HepG2 (cell line): ENCODE results near the gene SRSF8. TPM values are rescaled to one million over a fixed set of nuclear protein-coding genes. Genes with fewer than 3 reads are reported as not detected.

ENCODE experiments used
- ARID2 ChIP-seq: sonication (generic); formaldehyde crosslinking; IDR thresholded peaks from 2 replicates; pipeline ENCODE4 v1.8.1; 2022; ENCODE audit warnings: mild to moderate bottlenecking, missing genetic modification reagents, borderline replicate concordance
- CC2D1A ChIP-seq: sonication (generic); formaldehyde crosslinking; IDR thresholded peaks from 2 replicates; pipeline ENCODE4 v1.8.1; 2023; ENCODE audit warnings: mild to moderate bottlenecking, missing genetic modification reagents
- ETV6 ChIP-seq: sonication (generic); formaldehyde crosslinking; conservative IDR thresholded peaks from 2 replicates; pipeline ENCODE4 v1.4.0; 2020; ENCODE audit warnings: missing genetic modification reagents
- FOXA1 ChIP-seq, 2 experiments: fragments of 450-650 bp in 1 of 2; sonication (generic) in 1 of 2; formaldehyde crosslinking in 1 of 2; IDR thresholded peaks; 2 replicates each; pipeline versions ENCODE4 v1.4.0 to v1.6.1; 2016 to 2020; ENCODE audit warnings: missing genetic modification reagents in 1 of 2
- MBD4 ChIP-seq: IDR thresholded peaks from 2 replicates; pipeline ENCODE4 v1.6.1; 2012; ENCODE audit warnings: low read length, inconsistent platforms, borderline replicate concordance
- SAP130 ChIP-seq: IDR thresholded peaks from 2 replicates; pipeline ENCODE4 v1.6.1; 2016; ENCODE audit warnings: low read depth
- SNAPC4 ChIP-seq: sonication (generic); formaldehyde crosslinking; IDR thresholded peaks from 2 replicates; pipeline ENCODE4 v1.4.0; 2020; ENCODE audit warnings: mild to moderate bottlenecking, missing genetic modification reagents
- ZFYVE20 ChIP-seq: sonication (generic); formaldehyde crosslinking; IDR thresholded peaks from 2 replicates; pipeline ENCODE4 v1.8.0; 2023; ENCODE audit warnings: low read depth, mild to moderate bottlenecking, moderate library complexity, missing genetic modification reagents, borderline replicate concordance
- polyA plus RNA-seq, 8 experiments: library from polyadenylated mRNA; depleted of rRNA in 3 of 8; stranded (reverse) in 7 of 8; unstranded in 1 of 8; fragments of >200 nt; fragmentation: Illumina TruSeq in 4 of 8; extraction: Trizol in 4 of 8; gene quantifications; 2 replicates each; pipeline versions ENCODE4 v1.2.1 to v1.2.3, GENCODE V29; 2011 to 2016; ENCODE audit warnings: low read depth in 4 of 8, missing spikeins in 1 of 8, mixed read lengths in 1 of 8; ENCODE audit not compliant: insufficient read depth in 1 of 8
- total RNA-seq, 5 experiments: library from RNA; depleted of rRNA; stranded (reverse); fragments of >200 nt; fragmentation: Illumina TruSeq; extraction: Trizol; gene quantifications; 2 replicates each; pipeline ENCODE4 v1.2.3, GENCODE V29; 2016; ENCODE audit warnings: low read depth in 1 of 5
- TF ChIP-seq, protein P1 (sequence below): sonication (generic); formaldehyde crosslinking; IDR thresholded peaks from 2 replicates; pipeline ENCODE4 v1.4.0; 2020; ENCODE audit warnings: missing genetic modification reagents
- TF ChIP-seq, protein P2 (sequence below): sonication (generic); formaldehyde crosslinking; IDR thresholded peaks from 2 replicates; pipeline ENCODE4 v1.4.0; 2020; ENCODE audit warnings: missing genetic modification reagents, mild to moderate bottlenecking, borderline replicate concordance
- TF ChIP-seq, protein P3 (sequence below): sonication (generic); formaldehyde crosslinking; conservative IDR thresholded peaks from 2 replicates; pipeline ENCODE4 v1.4.0; 2020; ENCODE audit warnings: missing genetic modification reagents

SRSF8 gene
- total and polyA plus RNA-seq, 2 of the 13 experiments (the other 11 are each of a cell fraction or from before 2014, with no cell fraction given) = 21.8 to 25.8 TPM

DNA sequence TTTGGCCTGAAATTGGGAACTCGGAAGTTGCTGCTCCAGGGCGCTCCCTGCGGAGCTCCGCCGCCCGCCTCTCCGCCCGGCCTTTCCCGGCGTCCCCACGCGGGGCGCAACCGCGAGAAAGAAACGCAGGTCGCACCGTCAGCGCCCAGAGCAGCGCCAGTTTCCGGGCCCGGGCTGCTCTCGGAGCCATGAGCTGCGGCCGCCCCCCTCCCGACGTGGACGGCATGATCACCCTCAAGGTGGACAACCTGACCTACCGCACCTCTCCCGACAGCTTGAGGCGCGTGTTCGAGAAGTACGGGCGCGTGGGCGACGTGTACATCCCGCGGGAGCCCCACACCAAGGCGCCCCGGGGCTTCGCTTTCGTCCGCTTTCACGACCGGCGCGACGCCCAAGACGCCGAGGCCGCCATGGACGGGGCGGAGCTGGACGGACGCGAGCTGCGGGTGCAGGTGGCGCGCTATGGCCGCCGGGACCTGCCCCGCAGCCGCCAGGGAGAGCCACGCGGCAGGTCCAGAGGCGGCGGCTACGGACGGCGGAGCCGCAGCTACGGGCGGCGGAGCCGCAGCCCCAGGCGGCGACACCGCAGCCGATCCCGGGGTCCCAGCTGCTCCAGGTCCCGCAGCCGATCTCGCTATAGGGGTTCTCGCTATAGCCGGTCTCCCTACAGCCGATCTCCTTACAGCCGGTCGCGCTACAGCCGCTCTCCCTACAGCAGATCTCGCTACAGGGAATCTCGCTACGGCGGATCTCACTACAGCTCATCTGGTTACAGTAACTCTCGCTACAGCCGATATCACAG is 521 bp downstream of the SRSF8 start (continued):
- TF ChIP-seq, protein P1, sequence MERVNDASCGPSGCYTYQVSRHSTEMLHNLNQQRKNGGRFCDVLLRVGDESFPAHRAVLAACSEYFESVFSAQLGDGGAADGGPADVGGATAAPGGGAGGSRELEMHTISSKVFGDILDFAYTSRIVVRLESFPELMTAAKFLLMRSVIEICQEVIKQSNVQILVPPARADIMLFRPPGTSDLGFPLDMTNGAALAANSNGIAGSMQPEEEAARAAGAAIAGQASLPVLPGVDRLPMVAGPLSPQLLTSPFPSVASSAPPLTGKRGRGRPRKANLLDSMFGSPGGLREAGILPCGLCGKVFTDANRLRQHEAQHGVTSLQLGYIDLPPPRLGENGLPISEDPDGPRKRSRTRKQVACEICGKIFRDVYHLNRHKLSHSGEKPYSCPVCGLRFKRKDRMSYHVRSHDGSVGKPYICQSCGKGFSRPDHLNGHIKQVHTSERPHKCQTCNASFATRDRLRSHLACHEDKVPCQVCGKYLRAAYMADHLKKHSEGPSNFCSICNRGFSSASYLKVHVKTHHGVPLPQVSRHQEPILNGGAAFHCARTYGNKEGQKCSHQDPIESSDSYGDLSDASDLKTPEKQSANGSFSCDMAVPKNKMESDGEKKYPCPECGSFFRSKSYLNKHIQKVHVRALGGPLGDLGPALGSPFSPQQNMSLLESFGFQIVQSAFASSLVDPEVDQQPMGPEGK = peak; percentile 48
- no peak for TF ChIP-seq FOXA1 (IDR thresholded peaks at IDR 0.05)
- TF ChIP-seq FOXA1 (CRISPR knock-in tag; IDR thresholded peaks at IDR 0.05) = peak; percentile 10; the same call in 1 of the 2 replicates
- peak; percentile 18 for TF ChIP-seq ETV6 (CRISPR knock-in tag)
- no peak for TF ChIP-seq ZFYVE20 (CRISPR knock-in tag)
- no peak for TF ChIP-seq CC2D1A (CRISPR knock-in tag)
- TF ChIP-seq ARID2 (CRISPR knock-in tag) = peak; percentile 89; the same call in 1 of the 2 replicates
- TF ChIP-seq SAP130 (CRISPR knock-in tag) = peak; percentile 60
- no peak for TF ChIP-seq MBD4
- TF ChIP-seq, protein P2, sequence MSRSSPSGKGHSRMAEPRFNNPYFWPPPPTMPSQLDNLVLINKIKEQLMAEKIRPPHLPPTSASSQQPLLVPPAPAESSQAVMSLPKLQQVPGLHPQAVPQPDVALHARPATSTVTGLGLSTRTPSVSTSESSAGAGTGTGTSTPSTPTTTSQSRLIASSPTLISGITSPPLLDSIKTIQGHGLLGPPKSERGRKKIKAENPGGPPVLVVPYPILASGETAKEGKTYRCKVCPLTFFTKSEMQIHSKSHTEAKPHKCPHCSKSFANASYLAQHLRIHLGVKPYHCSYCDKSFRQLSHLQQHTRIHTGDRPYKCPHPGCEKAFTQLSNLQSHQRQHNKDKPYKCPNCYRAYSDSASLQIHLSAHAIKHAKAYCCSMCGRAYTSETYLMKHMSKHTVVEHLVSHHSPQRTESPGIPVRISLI = peak; percentile 41; the same call in 1 of the 2 replicates
- no peak for TF ChIP-seq SNAPC4 (CRISPR knock-in tag)
- TF ChIP-seq, protein P3, sequence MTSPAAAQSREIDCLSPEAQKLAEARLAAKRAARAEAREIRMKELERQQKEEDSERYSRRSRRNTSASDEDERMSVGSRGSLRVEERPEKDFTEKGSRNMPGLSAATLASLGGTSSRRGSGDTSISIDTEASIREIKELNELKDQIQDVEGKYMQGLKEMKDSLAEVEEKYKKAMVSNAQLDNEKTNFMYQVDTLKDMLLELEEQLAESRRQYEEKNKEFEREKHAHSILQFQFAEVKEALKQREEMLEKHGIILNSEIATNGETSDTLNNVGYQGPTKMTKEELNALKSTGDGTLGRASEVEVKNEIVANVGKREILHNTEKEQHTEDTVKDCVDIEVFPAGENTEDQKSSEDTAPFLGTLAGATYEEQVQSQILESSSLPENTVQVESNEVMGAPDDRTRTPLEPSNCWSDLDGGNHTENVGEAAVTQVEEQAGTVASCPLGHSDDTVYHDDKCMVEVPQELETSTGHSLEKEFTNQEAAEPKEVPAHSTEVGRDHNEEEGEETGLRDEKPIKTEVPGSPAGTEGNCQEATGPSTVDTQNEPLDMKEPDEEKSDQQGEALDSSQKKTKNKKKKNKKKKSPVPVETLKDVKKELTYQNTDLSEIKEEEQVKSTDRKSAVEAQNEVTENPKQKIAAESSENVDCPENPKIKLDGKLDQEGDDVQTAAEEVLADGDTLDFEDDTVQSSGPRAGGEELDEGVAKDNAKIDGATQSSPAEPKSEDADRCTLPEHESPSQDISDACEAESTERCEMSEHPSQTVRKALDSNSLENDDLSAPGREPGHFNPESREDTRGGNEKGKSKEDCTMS (CRISPR knock-in tag) = no peak
